ENCODE results near the gene CEP63. TPM values are rescaled to one million over a fixed set of nuclear protein-coding genes. Genes with fewer than 3 reads are reported as not detected.
"Not testable (repeated sequence)": the region's sequence is repeated elsewhere in the genome, so short reads cannot be mapped to it uniquely, and the experiment has no call there.

The CEP63 gene
- total RNA-seq, 1 donor from 2014 or later, result 20.9 TPM

GRCh38 chr3:134517791-134518190 is 31.9 kb downstream of the CEP63 start:
- DNase-seq, result no peak

- DNase-seq, result no peak
Observed at GRCh38 chr3:134522541-134522940, 36.7 kb downstream of the CEP63 start.

- no peak for DNase-seq
Observed at GRCh38 chr3:134525293-134525692, 39.4 kb downstream of the CEP63 start.

- DNase-seq, result no peak
Observed at GRCh38 chr3:134526319-134526718, 40.5 kb downstream of the CEP63 start.

- DNase-seq, result no peak
Observed at GRCh38 chr3:134527037-134527436, 41.2 kb downstream of the CEP63 start.

DNA sequence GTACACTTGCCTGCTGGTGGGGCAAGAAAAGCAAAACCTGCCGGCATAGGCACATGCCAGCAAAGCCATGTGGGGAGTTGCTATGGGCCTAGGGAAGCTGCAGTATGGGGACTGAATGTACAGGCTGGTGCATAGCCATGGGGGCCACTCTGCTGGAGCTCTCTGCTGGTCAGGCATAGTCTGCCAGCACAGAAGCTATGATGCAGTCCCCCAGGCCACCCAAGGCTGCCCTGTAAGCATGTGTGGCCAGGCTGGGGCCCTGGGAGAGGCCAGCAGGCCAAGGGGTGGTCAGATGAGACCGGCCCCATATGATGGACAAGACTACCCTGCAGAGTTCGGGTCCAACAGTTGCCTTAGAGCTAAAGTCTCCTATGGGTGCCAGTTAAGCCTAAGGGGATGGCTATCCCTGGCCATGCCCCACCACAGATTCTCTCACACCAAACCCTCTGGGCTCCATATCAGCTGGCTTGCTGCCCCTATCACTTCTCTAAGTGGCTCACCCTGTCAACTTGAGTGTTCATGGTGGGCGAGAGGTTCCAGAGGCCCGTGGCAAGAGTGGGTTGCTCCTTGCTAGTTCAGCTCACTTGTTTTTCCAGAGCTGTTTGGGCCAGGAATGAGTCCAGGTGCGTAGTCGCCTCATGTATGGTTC is 41.8 kb downstream of the CEP63 start:
- DNase-seq, result no peak

DNA sequence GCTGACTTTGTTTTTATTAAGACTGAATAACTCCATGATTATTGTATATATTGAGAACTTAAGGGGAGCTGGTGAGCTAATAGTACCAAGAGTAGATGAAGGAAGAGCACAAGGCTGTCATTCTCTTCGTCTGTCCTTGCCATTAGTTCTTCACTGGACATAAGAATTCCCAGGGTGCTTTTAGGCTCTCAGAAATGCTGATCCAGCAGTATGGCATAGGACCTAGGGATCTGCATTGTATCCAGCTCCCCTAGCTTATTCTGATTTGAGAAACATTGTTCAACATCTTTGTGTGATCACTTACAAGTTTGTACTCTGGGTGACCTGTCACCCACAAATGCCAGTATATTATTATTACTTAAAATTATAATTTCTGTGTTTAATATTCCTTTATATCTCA is 47.6 kb downstream of the CEP63 start:
- no peak for DNase-seq

DNA sequence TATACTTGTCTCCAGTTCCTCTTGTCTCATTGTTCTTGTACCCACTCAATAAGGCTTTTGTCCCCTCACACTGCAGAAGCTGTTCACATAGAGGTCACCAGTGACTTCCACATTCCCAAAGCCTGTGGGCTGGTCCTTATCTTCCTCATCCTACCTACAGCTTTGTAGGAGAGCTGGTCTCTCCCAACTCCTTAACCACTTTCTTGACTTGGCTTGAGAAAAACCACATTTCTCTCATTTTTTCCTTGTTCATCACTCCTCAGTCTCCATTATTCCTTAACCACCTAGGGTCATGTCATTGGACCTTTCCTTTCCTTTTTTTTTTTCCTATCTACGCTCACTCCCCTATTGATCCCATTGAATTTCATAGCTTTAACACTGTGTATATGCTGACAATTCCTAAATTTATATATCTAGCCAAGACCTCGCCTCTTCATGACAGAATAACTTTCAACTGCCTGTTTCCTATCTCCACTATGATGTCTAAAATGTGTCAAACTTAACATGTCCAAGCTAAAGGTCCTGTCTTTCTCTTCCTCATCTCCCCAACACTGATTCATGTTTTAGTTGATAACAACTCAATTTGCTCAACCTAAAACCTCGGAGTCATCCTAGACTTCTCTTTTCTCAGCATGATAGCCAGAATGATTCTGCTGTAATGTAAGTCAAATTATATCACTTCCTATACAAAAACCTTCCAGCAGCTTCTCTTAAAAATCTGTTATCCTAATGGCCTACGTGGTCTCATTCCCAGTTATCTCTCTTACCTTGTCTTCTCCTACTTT is 49.5 kb downstream of the CEP63 start:
- no peak for DNase-seq

GRCh38 chr3:134536781-134537180 is 50.9 kb downstream of the CEP63 start:
- no peak for DNase-seq

DNA sequence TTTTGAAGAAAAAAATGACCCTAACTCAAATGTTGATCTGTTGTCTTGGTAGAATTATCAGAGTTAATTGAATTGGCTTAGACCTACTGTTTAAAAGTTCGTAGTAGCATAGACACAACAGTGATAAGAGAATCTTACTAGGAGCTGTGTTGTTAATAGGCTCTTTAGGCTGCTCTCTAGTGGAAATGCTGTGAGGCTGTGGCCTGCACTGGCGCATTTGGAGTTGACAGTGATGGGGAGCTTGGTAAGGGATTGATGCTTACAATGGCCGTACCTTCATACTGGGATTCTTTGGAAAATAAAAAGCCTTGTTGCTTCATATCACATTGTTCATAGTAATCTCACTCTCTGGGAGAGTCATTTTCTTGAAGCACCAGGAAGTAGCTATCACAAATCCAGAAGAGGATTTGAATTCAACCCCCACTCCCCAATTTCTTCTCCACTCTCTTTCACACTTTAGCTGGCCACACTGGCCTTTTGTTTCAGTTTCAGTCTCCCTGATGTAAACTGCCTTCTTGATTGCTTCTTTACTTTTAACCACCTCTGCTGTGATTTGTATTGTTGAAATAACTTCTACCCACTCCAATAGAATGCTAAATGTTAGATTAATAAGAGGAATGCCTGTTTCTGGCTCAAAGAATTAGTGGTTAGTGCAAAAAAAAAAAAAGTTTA is 56.6 kb downstream of the CEP63 start:
- no peak for DNase-seq

- no peak for DNase-seq
Observed at GRCh38 chr3:134543113-134543512, 57.3 kb downstream of the CEP63 start.

DNA sequence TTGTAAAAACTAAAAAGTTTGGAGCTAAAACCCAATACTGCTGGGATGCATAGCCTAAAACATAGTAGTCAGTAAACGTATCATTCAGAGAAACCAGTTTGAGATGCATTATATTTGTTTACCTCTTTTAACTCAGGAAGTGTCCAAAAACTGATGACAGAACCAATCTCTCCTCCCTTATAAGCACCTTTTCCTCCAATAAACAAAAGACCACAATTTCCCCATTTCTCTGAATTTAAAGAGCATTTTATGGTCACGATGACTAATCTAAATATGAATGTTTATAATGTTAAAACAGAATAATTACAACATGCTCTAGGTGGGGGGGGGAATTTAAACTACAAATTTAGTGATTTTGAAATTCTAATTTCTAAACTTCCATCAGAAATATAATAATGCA is 58.5 kb downstream of the CEP63 start:
- DNase-seq, result no peak

DNA sequence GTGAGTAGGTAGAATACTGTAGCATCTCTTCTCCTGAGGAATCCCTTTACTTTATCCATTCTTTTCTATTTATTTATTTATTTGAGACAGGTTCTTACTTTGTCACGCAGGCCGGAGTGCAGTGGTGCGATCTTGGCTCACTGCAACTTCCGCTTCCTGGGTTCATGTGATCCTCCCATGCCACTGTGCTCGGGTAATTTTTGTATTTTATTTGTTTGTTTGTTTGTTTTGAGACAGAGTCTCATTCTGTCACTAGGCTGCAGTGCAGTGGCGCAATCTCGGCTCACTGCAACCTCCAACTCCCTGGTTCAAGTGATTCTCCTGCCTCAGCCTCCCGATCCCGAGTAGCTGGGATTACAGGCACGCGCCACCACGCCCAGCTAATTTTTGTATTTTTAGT is 58.9 kb downstream of the CEP63 start:
- DNase-seq, result not testable (repeated sequence)

DNA sequence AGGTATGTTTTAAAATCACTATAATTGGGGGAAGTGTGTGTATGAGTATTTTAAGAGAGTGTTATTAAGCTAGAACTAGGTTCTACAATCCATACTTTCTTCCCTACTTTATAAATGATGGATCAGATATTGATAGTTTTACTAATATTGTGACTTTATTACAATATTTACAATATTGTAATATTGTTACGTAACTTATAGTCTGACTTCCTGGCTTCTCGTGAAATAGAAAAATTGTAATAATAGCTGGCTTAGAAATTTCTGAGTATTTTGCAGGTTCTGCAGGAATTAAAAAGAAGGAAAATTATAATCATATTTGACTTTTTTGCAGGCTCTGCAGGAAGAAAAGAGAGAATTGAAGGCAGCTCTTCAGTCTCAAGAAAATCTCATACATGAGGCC is 60.0 kb downstream of the CEP63 start:
- no peak for DNase-seq

- no peak for DNase-seq
Observed at GRCh38 chr3:134552784-134553183, 66.9 kb downstream of the CEP63 start.

- no peak for DNase-seq
Observed at GRCh38 chr3:134559591-134559990, 73.7 kb downstream of the CEP63 start.

DNA sequence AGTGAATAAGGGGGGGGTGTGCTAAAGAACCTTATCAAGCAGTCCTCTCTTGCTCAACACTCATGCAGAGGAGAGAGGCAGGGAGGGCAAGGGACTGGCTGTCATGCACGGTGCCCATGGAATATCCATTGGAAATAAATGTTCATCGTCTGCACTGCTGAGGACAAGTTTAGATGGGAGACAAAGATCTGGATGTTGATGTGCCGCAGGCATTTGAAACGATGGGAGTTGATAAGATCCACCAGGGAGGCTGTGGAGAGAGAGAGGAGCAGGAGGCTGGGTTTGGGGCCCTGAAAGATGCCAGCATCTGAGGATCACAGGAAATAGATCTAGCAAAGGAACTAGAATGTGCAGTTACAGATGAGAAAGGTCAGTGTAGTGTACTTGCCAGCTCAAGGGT is 76.2 kb downstream of the CEP63 start:
- no peak for DNase-seq

DNA sequence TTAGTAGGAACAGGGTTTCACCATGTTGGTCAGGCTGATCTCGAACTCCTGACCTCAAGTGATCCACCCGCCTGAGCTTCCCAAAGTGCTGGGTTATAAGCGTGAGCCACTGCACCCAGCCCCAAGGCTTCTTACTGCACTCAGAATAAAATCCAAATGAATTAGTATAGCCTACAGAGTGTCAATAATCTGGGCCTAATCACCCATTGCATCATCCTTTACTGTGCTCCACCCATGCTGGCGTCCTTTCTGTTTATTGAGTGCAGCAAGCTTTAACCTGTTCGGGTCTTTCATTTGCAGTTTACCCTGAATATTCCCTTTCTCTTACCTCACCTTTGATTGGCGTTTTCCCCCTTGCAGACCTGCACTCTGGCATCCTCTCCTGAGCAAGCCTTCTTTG is 77.7 kb downstream of the CEP63 start:
- DNase-seq, result no peak

GRCh38 chr3:134564991-134565390 is 79.1 kb downstream of the CEP63 start:
- DNase-seq, result no peak

DNA sequence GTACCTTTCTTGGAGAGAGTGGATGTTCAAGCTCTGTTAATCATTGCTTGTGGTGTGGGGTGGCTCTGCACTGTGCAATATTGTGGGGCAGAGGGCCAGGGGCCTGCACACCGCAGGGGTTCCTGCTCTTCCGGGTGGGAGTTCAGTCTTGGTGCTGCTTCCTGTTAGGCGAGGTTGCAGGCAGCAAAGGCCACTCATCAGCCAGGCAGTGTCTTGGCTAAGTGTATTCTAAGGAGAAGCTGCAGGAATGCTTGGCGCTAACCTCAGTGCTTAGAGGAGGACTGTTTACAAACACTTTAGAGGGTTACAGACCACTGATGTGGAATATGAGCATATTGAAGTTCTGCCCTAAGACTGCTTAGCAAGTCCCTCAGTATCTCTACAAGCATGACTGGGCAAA is 81.7 kb downstream of the CEP63 start:
- DNase-seq, result no peak

- no peak for DNase-seq
Observed at GRCh38 chr3:134568790-134569189, 82.9 kb downstream of the CEP63 start.

DNA sequence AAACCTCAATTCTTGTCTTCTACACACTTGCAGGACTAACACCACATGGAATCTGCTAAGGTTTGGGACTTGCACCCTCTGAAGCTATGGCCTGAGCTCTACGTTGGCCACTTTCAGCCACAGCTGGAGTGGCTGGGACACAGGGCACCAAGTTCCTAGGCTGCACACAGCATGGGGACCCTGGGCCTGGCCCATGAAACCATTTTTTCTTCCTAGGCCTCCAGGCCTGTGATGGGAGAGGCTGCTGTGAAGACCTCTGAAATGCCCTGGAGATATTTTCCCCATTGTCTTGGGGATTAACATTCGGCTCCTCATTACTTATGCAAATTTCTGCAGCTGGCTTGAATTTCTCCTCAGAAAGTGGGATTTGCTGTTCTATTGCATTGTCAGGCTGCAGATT is 84.0 kb downstream of the CEP63 start:
- not testable (repeated sequence) for DNase-seq

GRCh38 chr3:134576426-134576825 is 90.6 kb downstream of the CEP63 start:
- DNase-seq, result no peak

- no peak for DNase-seq
Observed at GRCh38 chr3:134576831-134577230, 91.0 kb downstream of the CEP63 start.

Measured in occipital lobe (tissue), 2 donors.